Measurements from ENCODE around the gene DOCK6.

The DOCK6 gene

GRCh38 chr19:11246941-11247340 lies 15.4 kb downstream of the DOCK6 start:
- H3K4me3 ChIP-seq (ENCODE audit: low read length) = no peak overlapping the region
- no peak for TF ChIP-seq ZNF274 (IDR thresholded peaks at IDR 0.05; ENCODE audit: low read depth, low read length)

DNA sequence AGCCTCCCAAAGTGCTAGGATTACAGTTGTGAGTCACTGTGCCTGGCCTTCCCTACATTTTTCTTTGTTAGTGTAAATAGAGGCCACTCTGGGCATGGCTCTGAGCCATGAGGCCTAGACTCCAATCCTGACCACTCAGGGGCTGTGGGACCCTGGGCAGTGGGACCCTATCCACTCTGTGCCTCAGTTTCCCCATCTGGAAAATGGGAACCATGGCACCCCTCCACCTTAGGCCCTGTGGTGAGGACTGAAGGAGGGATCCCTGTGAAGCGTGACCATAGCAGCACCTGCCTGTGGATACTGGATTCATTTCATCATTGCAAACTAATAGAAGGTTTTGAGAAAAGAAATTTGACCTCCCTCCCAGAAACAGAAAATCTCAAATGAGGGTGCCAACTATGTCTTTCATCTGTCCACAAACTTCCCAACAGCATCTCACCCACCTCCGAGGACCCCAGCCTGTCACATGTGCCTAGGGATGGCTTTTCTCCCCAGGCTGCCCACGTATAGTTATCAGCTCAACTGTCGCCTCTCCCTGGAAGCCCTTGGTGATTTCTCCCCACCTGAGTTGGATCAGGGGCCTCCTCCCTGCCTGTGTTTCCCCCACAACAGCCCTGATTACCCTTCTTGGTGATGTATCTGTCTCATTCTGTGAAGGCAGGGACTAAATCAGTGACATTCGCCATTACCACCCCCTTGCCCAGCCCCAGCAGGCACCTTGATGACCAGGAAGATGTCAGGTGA lies 17.3 kb downstream of the DOCK6 start:
- no peak for TF ChIP-seq ZNF274 (IDR thresholded peaks at IDR 0.05; ENCODE audit: low read depth, low read length)

GRCh38 chr19:11243798-11244169 lies 18.5 kb downstream of the DOCK6 start:
- TF ChIP-seq ZNF274 (IDR thresholded peaks at IDR 0.05; ENCODE audit: low read depth, low read length) = no peak
- no peak overlapping the region for H3K4me3 ChIP-seq (ENCODE audit: low read length)

More for the DNA sequence above, 17.3 kb downstream of the DOCK6 start:
- H3K4me3 ChIP-seq (ENCODE audit: low read length) = no peak overlapping the region

DNA sequence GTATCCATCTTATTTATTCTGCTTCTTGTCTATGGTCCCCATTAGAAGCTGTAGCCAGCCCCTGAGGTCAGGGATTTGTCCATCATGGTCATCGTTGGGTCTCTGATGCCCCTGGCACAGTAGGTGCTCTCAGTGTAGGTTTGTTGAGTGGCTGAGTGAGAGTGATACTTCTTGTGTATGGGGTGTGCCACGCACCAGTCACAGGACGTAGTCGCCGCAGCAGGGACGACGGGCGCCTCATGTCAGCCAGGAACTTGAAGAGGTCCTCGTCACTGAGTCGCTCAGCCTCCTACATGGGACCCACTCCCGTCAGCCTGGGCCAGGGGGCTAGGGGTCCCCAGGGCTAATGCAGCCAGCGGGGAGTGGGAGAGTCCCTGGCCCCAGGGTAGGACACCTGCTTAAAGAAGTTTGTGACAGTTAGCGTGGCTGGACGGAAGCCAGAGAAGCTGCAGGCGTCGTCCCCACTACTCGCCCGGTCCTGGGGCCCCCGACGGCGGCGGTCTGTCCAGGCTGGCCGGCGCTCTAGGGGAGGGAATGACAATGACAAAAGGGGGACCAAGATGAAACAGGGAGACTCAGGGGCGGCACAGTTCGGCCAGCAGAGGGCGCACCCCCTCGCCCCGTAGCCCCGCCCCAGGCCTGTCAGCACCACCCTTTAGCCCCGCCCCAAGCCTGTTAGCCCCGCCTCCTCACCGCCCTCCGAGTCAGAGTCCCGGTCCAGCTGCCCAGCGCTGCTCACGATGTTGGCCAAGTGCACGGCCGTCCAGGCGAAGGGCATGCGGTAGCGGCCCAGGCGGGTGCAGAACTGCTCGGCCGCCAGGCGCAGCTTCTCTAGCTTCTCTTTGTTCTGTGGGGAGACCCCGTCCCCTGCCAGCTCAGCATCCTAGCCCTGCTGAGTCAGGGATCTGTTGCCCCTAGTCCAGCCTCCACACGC lies 19.2 kb downstream of the DOCK6 start:
- TF ChIP-seq ZNF274 (IDR thresholded peaks at IDR 0.05; ENCODE audit: low read depth, low read length) = no peak
- no peak overlapping the region for H3K4me3 ChIP-seq (ENCODE audit: low read length)

- TF ChIP-seq ZNF274 (IDR thresholded peaks at IDR 0.05; ENCODE audit: low read depth, low read length) = no peak
- H3K4me3 ChIP-seq (ENCODE audit: low read length) = no peak overlapping the region
Observed at GRCh38 chr19:11242025-11242424, 20.3 kb downstream of the DOCK6 start.

DNA sequence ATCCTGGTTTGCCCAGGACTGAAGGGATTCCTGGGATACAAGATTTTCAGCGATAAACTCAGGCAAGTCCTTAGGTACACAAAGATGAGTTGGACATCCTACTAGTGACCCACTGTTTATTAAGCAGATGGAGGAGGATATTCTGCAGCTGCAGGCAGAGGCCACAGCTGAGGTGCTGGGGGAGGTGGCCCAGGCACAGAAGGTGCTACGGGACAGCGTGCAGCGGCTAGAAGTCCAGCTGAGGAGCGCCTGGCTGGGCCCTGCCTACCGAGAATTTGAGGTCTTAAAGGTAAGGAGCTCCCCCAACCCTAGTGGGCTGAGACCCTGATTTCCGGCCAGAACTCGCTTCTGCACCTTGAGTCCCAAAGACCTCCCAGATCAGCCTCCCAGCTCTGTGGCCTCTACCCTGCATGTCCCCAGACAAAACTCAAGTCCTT lies 22.3 kb downstream of the DOCK6 start:
- H3K4me3 ChIP-seq (ENCODE audit: low read length) = no peak overlapping the region
- TF ChIP-seq ZNF274 (IDR thresholded peaks at IDR 0.05; ENCODE audit: low read depth, low read length) = no peak

DNA sequence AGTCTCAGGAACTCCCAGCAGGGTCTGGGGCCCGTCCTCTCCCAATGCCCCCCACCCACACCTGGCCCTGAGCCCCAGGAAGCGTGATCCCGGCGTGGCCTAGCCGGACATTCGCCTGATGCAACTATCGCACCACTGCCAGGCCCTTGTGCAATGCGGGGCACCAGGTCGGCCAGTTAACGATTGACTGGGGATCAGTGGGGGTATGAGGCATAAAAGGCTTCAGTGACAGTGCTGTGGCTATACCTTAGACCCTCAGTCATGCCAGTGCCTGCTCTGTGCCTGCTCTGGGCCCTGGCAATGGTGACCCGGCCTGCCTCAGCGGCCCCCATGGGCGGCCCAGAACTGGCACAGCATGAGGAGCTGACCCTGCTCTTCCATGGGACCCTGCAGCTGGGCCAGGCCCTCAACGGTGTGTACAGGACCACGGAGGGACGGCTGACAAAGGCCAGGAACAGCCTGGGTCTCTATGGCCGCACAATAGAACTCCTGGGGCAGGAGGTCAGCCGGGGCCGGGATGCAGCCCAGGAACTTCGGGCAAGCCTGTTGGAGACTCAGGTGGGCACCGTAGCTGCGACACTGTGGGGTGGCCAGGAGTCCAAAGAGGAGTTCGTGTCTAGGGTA lies 22.8 kb downstream of the DOCK6 start, which contains the start of gene ANGPTL8:
Gene ANGPTL8, plus strand, starts transcription at position 243 of the 624 bp plus-strand sequence. Its CDS starts 19 bp downstream, at position 262.
- no peak for TF ChIP-seq ZNF274 (IDR thresholded peaks at IDR 0.05; ENCODE audit: low read depth, low read length)
- H3K4me3 ChIP-seq (ENCODE audit: low read length) = no peak within 1 kb of the TSS

DNA sequence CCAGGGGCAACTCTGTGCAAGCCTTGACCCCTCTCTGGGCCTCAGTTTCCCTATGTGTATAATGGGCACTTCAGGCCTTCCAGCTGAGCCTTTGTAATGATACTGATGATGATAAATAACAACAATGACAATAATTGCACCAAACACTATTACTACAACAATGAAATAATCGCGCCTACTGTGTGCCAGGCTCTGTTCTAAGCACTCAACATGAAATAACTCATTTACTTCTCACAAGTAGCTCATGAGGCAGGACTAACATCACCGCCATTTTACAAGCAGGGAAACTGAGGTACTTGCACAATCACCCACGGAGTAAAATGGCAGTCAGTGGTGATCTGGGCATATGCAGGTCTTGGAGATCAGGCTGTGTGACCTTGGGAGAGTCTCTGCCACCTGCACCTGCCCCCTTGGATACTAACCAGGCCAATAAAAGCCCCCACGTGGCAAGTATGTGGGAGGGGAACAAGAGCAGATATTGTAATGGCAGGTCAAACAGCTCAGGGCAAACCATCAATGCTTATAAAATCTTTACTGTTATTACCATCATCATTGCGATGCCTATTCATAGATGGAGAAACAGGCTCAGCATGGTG lies 23.4 kb downstream of the DOCK6 start:
- H3K4me3 ChIP-seq (ENCODE audit: low read length) = no peak overlapping the region
- TF ChIP-seq ZNF274 (IDR thresholded peaks at IDR 0.05; ENCODE audit: low read depth, low read length) = no peak

- H3K4me3 ChIP-seq (ENCODE audit: low read length) = no peak overlapping the region
- TF ChIP-seq ZNF274 (IDR thresholded peaks at IDR 0.05; ENCODE audit: low read depth, low read length) = no peak
Observed at GRCh38 chr19:11238041-11238440, 24.3 kb downstream of the DOCK6 start.

DNA sequence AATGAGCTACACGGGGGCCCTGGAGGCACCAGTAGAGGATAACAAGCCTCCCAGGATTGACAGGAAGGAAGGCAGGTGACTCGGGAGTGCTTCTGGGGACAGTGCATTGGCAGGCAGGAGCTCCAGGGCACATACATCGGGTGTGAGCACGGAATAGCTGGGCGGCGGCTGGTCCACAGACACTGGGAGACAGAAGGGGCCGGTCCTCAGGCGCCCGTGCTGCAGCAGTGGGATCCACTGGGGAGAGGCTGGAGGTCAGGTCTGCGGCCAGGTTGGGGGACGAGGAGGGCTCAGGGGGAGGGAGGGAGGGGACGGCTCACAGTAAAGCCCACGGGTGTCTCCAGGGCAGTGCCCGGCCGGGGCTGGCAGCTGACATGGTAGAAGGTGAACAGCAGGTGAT lies 25.0 kb downstream of the DOCK6 start:
- no peak for TF ChIP-seq ZNF274 (IDR thresholded peaks at IDR 0.05; ENCODE audit: low read depth, low read length)
- no peak overlapping the region for H3K4me3 ChIP-seq (ENCODE audit: low read length)

- TF ChIP-seq ZNF274 (IDR thresholded peaks at IDR 0.05; ENCODE audit: low read depth, low read length) = no peak
- H3K4me3 ChIP-seq (ENCODE audit: low read length) = no peak overlapping the region
Observed at GRCh38 chr19:11236324-11237301, 25.7 kb downstream of the DOCK6 start.

GRCh38 chr19:11234486-11235075 lies 27.7 kb downstream of the DOCK6 start:
- no peak for TF ChIP-seq ZNF274 (IDR thresholded peaks at IDR 0.05; ENCODE audit: low read depth, low read length)
- H3K4me3 ChIP-seq (ENCODE audit: low read length) = no peak overlapping the region

- TF ChIP-seq ZNF274 (IDR thresholded peaks at IDR 0.05; ENCODE audit: low read depth, low read length) = no peak
- no peak overlapping the region for H3K4me3 ChIP-seq (ENCODE audit: low read length)
Observed at GRCh38 chr19:11233073-11233472, 29.3 kb downstream of the DOCK6 start.

Data from GM08714 (cell line).